ENCODE results near the gene LYPD1. TPM values are rescaled to one million over a fixed set of nuclear protein-coding genes. Genes with fewer than 3 reads are reported as not detected.

LYPD1 gene
- total and polyA plus RNA-seq, 2 donors = 5.1 to 14.2 TPM

DNA sequence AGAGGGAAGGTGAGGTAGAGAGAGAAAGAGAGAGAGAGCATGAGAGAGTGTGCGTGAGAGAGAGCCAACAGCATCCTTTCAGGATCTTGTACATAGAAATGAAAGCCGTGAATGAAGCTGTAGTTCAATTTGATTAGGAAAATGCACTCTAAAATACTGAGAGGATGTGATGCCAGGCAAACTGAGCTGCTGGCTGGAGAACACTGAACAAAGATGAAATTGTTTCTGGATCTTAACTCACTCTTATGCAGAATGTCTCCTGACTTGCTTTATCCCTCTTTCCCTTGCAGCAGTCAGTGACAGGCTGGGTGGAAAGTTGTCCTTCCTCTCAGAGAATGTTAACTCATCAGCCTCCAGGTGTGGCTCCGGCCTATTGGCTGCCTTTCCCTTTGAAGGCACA is 10.7 kb downstream of the LYPD1 start:
- no peaks in the 10 kb centered on the region for H3K36me3 ChIP-seq (ENCODE audit: control insufficient read depth in 2 of 2, insufficient read depth in 2 of 2, low read length in 1 of 2)
- H3K4me3 ChIP-seq (ENCODE audit: low read length in 2 of 2) = no peak overlapping the region
- H3K27me3 ChIP-seq (ENCODE audit: control insufficient read depth in 2 of 2, insufficient read depth in 1 of 2, low read length in 1 of 2) = no peaks in the 10 kb centered on the region
- no peak overlapping the region for H3K27ac ChIP-seq (ENCODE audit: low read depth in 1 of 2, low read length in 1 of 2)
- no peaks in the 10 kb centered on the region for H3K4me1 ChIP-seq (ENCODE audit: control insufficient read depth in 2 of 2, insufficient read depth in 2 of 2, low read length in 2 of 2)
- 95% methylated on average over 3 of the region's 3 CpGs for WGBS
- no peak for DNase-seq (ENCODE audit: low read depth in 6 of 9, low spot score in 9 of 9)
- no peaks in the 10 kb centered on the region for H3K9me3 ChIP-seq (ENCODE audit: control insufficient read depth in 2 of 2, insufficient read depth in 1 of 2, low read length in 1 of 2)

DNA sequence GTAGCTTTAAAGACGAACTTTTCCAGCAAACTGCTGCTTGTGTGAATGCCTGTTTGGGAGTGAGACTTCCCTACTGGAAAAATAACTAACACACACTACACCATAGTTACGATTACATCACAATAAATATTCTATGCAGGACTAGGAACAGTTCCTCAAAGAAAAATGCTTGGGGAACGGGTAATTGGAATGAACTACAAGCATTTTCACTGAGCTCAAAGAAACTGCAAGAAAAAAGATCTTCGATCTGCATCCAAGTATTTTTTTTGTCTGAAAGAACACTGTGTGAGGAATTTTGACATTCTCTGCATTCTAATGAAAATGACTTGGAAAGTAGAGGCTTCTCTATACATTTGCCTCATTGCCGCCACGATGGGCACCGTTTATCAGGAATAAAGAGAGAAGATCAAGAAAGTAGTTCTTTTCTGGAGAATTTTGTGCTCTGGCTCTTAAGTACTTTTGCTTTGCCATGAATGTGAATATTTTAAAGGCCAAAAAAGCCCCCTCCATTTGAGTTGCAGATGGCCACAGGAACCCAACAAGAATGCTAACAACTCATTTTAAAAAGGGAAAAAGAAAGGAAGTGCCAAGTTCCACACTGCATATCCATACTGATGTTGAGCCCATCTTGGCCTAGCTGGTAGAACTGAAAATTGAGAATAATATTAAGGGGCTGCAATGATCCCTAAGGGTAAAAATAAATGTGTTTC is 13.6 kb downstream of the LYPD1 start:
- 77% methylated on average over 7 of the region's 7 CpGs for WGBS
- H3K4me1 ChIP-seq (ENCODE audit: control insufficient read depth in 2 of 2, insufficient read depth in 2 of 2, low read length in 2 of 2) = no peaks in the 10 kb centered on the region
- no peaks in the 10 kb centered on the region for H3K27me3 ChIP-seq (ENCODE audit: control insufficient read depth in 2 of 2, insufficient read depth in 1 of 2, low read length in 1 of 2)
- H3K36me3 ChIP-seq (ENCODE audit: control insufficient read depth in 2 of 2, insufficient read depth in 2 of 2, low read length in 1 of 2) = no peaks in the 10 kb centered on the region
- no peak overlapping the region for H3K4me3 ChIP-seq (ENCODE audit: low read length in 2 of 2)
- no peak overlapping the region for H3K27ac ChIP-seq (ENCODE audit: low read depth in 1 of 2, low read length in 1 of 2)
- H3K9me3 ChIP-seq (ENCODE audit: control insufficient read depth in 2 of 2, insufficient read depth in 1 of 2, low read length in 1 of 2) = no peaks in the 10 kb centered on the region
- DNase-seq (ENCODE audit: low read depth in 6 of 9, low spot score in 9 of 9) = no peak

DNA sequence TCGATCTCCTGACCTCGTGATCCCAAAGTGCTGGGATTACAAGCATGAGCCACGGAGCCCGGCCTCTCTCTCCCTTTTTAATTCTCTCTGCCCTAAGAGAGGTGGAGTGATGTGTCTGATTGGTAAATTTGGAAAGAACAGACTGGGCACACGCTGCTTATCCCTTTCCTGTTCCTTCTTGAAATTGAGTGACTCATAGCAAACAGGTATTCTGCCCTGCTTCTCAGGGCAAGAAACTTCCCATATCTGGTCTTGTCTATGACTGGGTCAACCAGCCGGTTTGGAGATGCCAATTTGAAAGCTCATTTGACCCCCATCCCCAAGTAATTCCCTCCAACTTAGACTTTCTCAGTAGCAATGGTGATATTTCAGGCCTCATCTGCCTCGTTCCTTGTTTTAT is 15.0 kb downstream of the LYPD1 start:
- WGBS = 93% methylated on average over 7 of the region's 7 CpGs
- Histone ChIP-seq H3K27me3 (ENCODE audit: control insufficient read depth in 2 of 2, insufficient read depth in 1 of 2, low read length in 1 of 2) (no peaks in the 10 kb centered on the region), H3K27ac (ENCODE audit: low read depth in 1 of 2, low read length in 1 of 2) (no peak overlapping the region), H3K9me3 (ENCODE audit: control insufficient read depth in 2 of 2, insufficient read depth in 1 of 2, low read length in 1 of 2) (no peaks in the 10 kb centered on the region), H3K4me3 (ENCODE audit: low read length in 2 of 2) (no peak overlapping the region), H3K4me1 (ENCODE audit: control insufficient read depth in 2 of 2, insufficient read depth in 2 of 2, low read length in 2 of 2) (no peaks in the 10 kb centered on the region), H3K36me3 (ENCODE audit: control insufficient read depth in 2 of 2, insufficient read depth in 2 of 2, low read length in 1 of 2) (no peaks in the 10 kb centered on the region)
- DNase-seq (ENCODE audit: low read depth in 6 of 9, low spot score in 9 of 9) = no peak

DNA sequence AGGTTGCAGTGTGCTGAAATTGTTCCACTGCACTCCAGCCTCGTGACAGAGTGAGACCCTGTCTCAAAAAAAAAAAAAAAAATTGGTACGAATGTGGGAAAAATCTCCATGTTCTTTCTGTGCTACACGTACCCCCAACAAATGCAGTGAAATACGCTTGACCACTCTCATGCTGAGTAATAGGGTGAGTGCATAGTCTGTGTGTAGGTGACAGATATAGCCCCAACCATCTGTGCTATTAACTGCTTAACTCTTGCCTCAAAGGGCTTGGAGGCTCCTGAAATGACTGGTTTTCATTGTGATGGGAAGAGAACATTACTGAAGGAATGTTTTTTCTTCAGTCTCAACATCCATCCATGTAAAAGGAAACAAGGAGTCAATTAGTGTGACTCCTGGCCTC is 15.7 kb downstream of the LYPD1 start:
- 64% methylated on average over 4 of the region's 4 CpGs for WGBS

DNA sequence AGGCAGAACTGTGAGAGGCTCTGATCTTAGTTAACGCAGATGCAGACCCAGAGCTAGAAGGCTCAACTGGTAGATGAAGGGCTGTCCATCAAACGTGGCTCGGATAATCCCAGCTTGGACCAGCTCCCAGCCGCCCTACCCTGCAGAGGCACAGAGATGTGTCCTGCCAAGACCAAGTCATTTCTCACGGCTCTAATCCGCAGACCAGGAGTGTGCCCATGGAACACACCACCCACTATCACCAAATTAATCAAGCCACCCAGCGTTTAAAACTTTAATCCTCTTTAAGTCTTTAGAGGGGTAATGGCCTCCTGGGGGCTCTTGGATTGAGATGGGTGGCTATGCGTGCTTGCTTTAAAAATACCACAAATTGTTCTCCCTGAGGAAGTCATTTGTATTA is 17.5 kb downstream of the LYPD1 start:
- Histone ChIP-seq H3K4me1 (ENCODE audit: control insufficient read depth in 2 of 2, insufficient read depth in 2 of 2, low read length in 2 of 2) (no peaks in the 10 kb centered on the region), H3K36me3 (ENCODE audit: control insufficient read depth in 2 of 2, insufficient read depth in 2 of 2, low read length in 1 of 2) (no peaks in the 10 kb centered on the region), H3K4me3 (ENCODE audit: low read length in 2 of 2) (no peak overlapping the region), H3K27ac (ENCODE audit: low read depth in 1 of 2, low read length in 1 of 2) (no peak overlapping the region), H3K9me3 (ENCODE audit: control insufficient read depth in 2 of 2, insufficient read depth in 1 of 2, low read length in 1 of 2) (no peaks in the 10 kb centered on the region), H3K27me3 (ENCODE audit: control insufficient read depth in 2 of 2, insufficient read depth in 1 of 2, low read length in 1 of 2) (no peaks in the 10 kb centered on the region)
- DNase-seq (ENCODE audit: low read depth in 6 of 9, low spot score in 9 of 9) = no peak
- WGBS = 94% methylated on average over 8 of the region's 8 CpGs

More for the DNA sequence above, 15.7 kb downstream of the LYPD1 start:
- Histone ChIP-seq H3K27ac (ENCODE audit: low read depth in 1 of 2, low read length in 1 of 2) (no peak overlapping the region), H3K4me3 (ENCODE audit: low read length in 2 of 2) (no peak overlapping the region), H3K9me3 (ENCODE audit: control insufficient read depth in 2 of 2, insufficient read depth in 1 of 2, low read length in 1 of 2) (no peaks in the 10 kb centered on the region), H3K4me1 (ENCODE audit: control insufficient read depth in 2 of 2, insufficient read depth in 2 of 2, low read length in 2 of 2) (no peaks in the 10 kb centered on the region), H3K36me3 (ENCODE audit: control insufficient read depth in 2 of 2, insufficient read depth in 2 of 2, low read length in 1 of 2) (no peaks in the 10 kb centered on the region), H3K27me3 (ENCODE audit: control insufficient read depth in 2 of 2, insufficient read depth in 1 of 2, low read length in 1 of 2) (no peaks in the 10 kb centered on the region)
- no peak for DNase-seq (ENCODE audit: low read depth in 6 of 9, low spot score in 9 of 9)

DNA sequence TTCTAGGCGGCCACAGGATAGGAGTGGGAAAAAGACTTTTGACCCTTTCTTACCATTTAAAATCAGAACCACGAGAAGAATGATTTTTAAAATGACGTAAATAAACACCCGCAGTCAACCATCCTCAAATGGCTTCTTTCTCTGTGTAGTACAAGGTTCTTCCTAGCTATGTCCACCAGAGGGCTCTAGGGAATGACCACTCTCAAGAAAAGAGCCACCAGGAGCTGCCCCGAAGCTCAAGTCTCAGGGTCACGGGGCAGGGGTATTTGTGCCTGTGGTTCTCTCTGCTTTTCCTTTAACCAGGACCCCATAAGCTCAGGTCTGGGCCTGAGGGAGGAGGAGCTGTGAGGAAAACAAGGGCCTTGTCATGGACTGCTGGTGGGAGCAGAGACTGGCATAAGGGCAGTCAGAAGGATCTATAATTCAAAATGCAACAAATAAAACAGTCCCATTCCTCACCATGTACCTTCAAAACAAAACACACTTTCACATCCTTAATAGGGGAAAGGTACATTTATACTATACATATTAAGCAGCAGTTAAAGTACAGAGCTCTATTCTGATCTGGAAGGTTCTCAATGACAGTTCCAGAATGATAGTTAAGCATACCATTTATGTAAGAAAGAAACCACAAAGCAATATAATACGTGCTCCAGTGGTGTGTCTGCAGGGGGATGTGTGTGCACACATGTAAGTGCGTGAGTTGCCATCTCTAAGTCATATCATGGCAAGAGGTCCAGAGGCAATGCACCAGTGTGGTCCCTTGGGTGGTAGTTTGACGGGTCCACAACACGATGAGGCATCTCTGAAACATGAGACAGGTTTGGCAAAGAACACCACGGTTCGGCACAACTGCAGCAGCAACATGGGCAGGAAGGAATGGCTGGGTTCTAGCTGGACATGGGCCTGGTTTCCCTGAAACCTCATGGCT is 18.6 kb downstream of the LYPD1 start:
- 89% methylated on average over 12 of the region's 12 CpGs for WGBS

DNA sequence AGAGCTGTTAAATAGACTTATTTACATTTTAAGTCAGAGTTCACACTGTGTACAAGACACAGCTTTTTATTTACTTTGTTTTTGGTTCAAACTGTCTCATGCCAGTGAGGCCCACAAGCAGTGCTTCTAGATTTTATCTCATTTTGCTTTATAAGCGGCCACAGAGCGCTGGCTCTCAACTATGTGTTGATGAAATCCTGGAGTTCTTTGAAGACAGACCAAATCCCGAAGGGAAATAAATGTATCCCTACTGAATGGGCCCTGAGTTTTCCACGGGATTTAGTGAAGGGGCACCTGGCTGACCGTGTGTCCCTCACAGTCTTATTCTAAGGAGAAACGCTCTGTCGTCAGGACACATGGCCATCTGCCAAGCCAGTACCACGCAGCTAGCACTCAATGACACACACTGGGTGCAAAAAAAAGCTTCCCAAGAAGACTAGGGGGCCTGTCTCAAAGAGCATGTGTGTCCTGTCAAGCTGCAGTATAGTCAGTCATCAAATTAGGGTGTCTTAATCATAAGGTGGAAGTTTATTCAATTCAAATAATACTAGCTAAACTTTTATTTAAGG is 23.4 kb downstream of the LYPD1 start:
- no peak for DNase-seq (ENCODE audit: low read depth in 6 of 9, low spot score in 9 of 9)
- no peaks in the 10 kb centered on the region for H3K36me3 ChIP-seq (ENCODE audit: control insufficient read depth in 2 of 2, insufficient read depth in 2 of 2, low read length in 1 of 2)
- no peak overlapping the region for H3K4me3 ChIP-seq (ENCODE audit: low read length in 2 of 2)
- H3K27me3 ChIP-seq (ENCODE audit: control insufficient read depth in 2 of 2, insufficient read depth in 1 of 2, low read length in 1 of 2) = no peaks in the 10 kb centered on the region
- no peak overlapping the region for H3K27ac ChIP-seq (ENCODE audit: low read depth in 1 of 2, low read length in 1 of 2)
- H3K4me1 ChIP-seq (ENCODE audit: control insufficient read depth in 2 of 2, insufficient read depth in 2 of 2, low read length in 2 of 2) = no peaks in the 10 kb centered on the region
- 87% methylated on average over 8 of the region's 8 CpGs for WGBS
- H3K9me3 ChIP-seq (ENCODE audit: control insufficient read depth in 2 of 2, insufficient read depth in 1 of 2, low read length in 1 of 2) = no peaks in the 10 kb centered on the region

More for the DNA sequence above, 18.6 kb downstream of the LYPD1 start:
- DNase-seq (ENCODE audit: low read depth in 6 of 9, low spot score in 9 of 9) = no peak
- H3K36me3 ChIP-seq (ENCODE audit: control insufficient read depth in 2 of 2, insufficient read depth in 2 of 2, low read length in 1 of 2) = no peaks in the 10 kb centered on the region
- no peaks in the 10 kb centered on the region for H3K4me1 ChIP-seq (ENCODE audit: control insufficient read depth in 2 of 2, insufficient read depth in 2 of 2, low read length in 2 of 2)
- no peak overlapping the region for H3K4me3 ChIP-seq (ENCODE audit: low read length in 2 of 2)
- H3K9me3 ChIP-seq (ENCODE audit: control insufficient read depth in 2 of 2, insufficient read depth in 1 of 2, low read length in 1 of 2) = no peaks in the 10 kb centered on the region
- H3K27ac ChIP-seq (ENCODE audit: low read depth in 1 of 2, low read length in 1 of 2) = no peak overlapping the region
- H3K27me3 ChIP-seq (ENCODE audit: control insufficient read depth in 2 of 2, insufficient read depth in 1 of 2, low read length in 1 of 2) = no peaks in the 10 kb centered on the region

DNA sequence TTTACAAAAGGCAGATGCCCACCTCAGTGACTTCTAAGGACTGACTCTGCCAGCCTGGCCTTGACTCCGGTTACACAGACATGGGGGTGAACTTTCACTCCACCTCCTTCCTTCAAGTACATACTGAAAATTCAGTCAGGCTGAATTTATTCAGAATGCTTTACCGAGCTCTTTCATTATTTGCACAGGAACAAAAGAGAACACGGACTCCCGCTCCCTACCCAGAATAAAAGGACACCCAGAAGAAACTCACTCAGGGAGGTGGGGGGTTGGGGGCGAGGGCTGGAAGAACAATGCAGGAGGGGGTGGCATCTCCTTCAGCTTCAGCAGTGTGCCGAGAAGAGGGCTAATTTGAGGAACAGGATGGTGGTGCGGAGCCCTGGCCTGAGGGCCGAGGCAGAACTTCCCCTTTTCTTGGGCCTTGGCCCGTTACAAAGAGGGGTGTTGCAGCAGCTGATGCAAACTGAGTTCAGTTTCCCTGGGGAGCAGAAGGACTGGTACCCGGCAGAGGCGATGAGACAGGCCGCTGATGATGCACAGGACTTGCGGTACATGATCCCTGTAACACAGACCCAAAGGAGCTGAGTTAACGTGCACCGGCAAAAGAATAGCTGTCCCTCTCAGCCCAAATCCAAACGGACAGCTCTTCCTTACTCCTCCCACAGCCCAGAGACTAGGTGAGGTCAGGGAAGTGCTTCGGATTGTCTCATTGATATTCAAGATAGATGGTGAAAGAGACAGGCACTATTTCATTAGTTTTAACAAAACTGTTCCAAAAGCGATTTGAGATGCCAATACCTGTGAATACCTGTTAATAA is 24.1 kb downstream of the LYPD1 start:
- no peak for DNase-seq (ENCODE audit: low read depth in 6 of 9, low spot score in 9 of 9)
- H3K4me1 ChIP-seq (ENCODE audit: control insufficient read depth in 2 of 2, insufficient read depth in 2 of 2, low read length in 2 of 2) = no peaks in the 10 kb centered on the region
- WGBS = 50% methylated on average over 18 of the region's 18 CpGs
- no peak overlapping the region for H3K4me3 ChIP-seq (ENCODE audit: low read length in 2 of 2)
- H3K9me3 ChIP-seq (ENCODE audit: control insufficient read depth in 2 of 2, insufficient read depth in 1 of 2, low read length in 1 of 2) = no peaks in the 10 kb centered on the region
- no peaks in the 10 kb centered on the region for H3K27me3 ChIP-seq (ENCODE audit: control insufficient read depth in 2 of 2, insufficient read depth in 1 of 2, low read length in 1 of 2)
- no peaks in the 10 kb centered on the region for H3K36me3 ChIP-seq (ENCODE audit: control insufficient read depth in 2 of 2, insufficient read depth in 2 of 2, low read length in 1 of 2)
- H3K27ac ChIP-seq (ENCODE audit: low read depth in 1 of 2, low read length in 1 of 2) = no peak overlapping the region
